ENCODE measurements around the gene ICA1L.

GRCh38 chr2:202757339-202757738, 114.2 kb downstream of the ICA1L start:
- TF ChIP-seq CTCF (conservative IDR thresholded peaks at IDR 0.05 in 1 of 2, IDR thresholded peaks at IDR 0.05 in 1 of 2; ENCODE audit: extremely low read depth in 1 of 2, insufficient read depth in 1 of 2, low read depth in 1 of 2, low read length in 2 of 2): no peak
- TF ChIP-seq EZH2 (IDR thresholded peaks at IDR 0.05; ENCODE audit: borderline replicate concordance, low read length): no peak
